ENCODE results near the gene GAS2L1.

Gene GAS2L1

GRCh38 chr22:29310065-29310862, 3.8 kb downstream of the GAS2L1 start:
- FAIRE-seq, result no peak

DNA sequence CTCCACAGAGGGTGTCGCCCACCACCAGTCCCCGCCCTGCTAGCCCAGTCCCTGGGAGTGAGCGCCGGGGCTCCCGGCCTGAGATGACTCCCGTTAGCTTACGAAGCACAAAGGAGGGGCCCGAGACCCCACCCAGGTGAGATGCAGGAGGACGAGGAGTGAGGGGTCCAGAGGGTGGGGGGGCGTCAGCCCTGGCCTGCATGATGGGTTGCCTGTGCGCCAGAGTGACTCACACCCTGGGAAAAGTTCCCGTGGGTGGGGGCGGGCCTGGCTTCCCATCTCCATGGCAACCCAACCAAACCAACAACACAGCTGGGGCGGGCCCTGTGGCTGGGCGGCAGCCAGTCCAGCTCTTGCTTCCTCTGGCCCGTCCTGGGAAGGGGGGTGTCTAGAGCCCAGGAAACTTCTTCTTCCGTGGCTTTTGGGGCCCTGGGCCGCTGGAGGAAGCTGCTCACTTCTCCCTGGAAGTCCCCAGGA, 4.5 kb downstream of the GAS2L1 start:
- no peak for FAIRE-seq

- no peak for FAIRE-seq
Measured at GRCh38 chr22:29311464-29312217, 5.2 kb downstream of the GAS2L1 start.

DNA sequence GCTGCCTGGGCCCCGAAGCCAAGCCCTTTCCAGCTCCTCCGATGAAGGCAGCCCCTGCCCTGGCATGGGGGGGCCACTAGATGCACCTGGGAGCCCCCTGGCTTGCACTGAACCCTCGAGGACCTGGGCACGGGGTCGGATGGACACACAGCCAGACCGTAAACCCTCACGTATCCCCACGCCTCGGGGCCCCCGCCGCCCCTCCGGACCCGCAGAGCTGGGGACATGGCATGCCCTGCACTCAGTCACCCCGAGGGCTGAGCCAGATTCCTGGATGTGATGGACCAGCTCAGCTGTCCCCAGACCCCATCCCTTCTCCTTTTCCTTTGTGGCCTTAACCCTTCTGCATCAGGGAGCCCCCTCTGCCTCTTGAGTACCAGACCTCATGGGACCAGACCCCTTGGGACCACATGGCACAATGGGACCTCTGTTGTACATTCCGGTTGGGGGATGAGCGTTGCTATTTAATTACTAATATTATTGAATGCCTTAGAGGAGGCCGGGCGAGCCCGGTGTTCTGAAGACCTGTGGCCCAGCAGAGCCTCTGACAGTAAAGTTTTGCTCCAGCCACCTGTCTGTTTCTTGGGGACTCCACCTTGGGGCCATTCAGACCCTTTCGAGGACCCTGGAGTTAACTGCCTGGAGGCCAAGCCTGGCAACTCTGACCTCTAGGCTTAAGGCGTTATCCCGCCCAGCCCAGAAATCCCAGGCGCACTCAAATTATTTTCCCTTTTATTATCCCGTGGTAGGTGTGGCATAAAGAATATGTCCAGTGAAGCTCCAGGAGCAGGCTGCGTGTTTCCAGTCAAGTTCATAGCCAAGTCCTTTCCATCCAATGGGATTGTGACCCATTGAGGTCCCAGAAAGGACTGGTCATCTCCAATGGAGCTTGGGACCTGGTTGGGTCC, 6.0 kb downstream of the GAS2L1 start:
- FAIRE-seq, result no peak

- FAIRE-seq, result no peak
Measured at GRCh38 chr22:29313126-29313575, 6.7 kb downstream of the GAS2L1 start.

- no peak for FAIRE-seq
Measured at GRCh38 chr22:29313576-29314466, 7.4 kb downstream of the GAS2L1 start.

DNA sequence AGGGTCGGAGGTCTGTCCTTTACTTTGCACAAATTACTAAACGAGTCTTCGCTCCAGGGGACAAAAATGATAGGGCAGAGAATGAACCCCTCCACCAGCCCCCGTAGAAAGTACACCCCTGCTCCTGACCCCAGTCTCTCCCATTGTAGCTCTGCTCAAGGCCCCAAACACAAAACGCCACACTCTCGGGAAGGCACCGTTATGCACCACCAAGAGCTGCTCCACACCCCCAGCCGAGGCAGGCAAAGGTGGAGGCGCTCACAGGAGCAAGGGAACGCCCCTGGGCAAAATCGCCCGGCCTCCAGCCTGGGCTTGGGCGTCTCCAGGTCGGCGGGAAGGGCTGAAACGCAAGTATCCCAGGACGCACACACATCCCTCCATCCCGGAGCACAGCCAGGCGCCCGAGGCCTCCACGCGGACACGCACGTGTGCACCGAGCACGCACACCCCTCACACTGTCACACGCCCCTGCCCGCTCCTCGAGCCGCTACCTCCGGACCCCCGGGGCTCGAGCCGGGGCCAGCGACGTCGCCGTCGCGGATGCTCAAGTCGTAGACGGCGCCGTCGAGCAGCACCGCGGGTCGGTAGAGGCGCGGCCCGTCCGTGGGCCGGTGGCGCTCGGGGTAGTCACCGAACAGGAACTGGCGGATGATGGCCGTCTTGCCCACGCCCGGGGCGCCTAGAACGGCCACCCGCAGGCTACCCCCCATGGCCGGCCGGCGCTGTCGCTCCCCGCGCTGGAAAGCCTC, 8.3 kb downstream of the GAS2L1 start:
- no peak for FAIRE-seq

DNA sequence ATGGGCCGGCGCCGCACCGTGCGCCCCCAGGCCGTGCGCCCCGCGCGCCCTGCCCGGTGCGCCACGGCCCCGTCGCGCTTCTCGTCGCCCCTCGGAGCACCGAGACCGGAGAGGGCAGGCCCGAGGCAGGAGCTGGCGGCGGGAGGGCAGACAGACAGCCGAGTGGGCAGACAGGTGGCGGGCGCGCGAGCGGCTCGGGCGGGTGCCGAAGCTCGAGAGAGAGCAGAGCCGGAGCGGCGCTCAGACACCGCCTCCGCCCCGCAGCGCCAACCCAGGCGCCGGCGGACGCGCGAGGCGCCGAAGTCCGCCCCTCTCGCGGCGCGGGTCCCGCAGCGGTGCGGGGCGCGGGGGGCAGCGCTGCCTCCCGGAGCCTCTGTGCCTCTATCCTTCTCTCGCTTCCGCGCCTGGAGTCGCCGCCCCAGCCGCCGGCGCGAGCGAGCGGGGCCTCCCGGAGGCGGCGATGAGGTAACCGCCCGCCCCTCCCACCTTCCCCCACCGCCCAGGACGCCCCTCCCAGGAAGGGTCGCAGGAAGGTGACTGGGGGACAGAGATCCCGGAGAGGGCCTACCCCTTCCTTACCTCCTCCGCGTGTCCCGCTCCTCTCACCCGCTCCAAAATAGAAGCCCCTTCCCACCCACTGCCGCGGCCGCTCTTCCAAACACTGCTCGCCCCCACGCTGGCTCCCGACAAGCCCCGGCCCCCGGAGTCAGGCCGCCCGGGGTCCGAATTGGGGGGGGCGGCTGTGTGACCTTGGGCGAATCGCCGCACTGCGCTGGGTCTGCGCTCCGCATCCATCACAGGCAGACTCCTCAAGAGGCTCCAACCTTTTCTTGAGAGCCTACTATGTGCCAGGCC, 9.1 kb downstream of the GAS2L1 start, which contains the start of gene RASL10A:
Gene RASL10A (minus strand): TSS at position 412 of the 855 bp plus-strand sequence. CDS start 451 bp downstream, outside the sequence.
- FAIRE-seq, result no peak

- no peak for FAIRE-seq
Measured at GRCh38 chr22:29316141-29316828, 9.8 kb downstream of the GAS2L1 start.

GRCh38 chr22:29317827-29318454, 11.5 kb downstream of the GAS2L1 start:
- no peak for FAIRE-seq

GRCh38 chr22:29319072-29319471, 12.6 kb downstream of the GAS2L1 start:
- FAIRE-seq, result no peak

DNA sequence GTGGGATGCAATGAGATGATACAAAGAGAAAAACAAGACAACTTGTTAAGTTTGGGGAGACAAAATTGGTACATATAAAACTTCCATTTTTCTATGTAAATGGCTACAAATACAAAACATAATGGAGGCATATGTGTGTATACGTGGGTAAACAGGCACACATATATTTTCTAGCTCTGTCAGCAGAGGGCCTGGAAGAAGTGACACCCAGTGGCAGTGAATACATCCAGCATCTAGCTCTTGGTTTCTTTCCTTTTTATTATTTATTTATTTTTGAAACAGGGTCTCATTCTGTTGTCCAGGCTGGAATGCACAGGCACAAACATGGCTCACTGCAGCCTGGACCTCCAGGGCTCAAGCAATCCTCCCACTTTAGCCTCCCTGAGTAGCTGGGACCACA, 14.1 kb downstream of the GAS2L1 start:
- FAIRE-seq, result peak; percentile 71

DNA sequence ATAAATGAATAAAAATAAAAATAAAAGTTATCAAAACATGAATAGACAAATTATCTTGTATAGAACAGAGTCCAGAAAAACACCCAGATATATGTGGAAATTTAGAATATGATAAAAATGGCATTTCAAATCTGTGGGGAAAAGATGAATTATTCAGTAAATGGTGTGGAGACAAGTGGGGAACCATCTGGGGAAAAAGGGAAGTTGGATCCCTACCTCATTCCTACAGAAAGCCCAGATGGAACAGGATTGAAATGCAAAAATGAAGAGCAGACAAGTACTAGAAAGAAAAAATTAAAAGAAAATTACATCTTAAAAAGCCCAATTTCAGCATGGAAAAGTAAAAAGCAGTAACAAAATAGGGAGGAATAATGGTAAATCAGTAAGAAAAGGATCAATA, 17.2 kb downstream of the GAS2L1 start:
- FAIRE-seq, result no peak

GRCh38 chr22:29325356-29325755, 18.9 kb downstream of the GAS2L1 start:
- no peak for FAIRE-seq

GRCh38 chr22:29325785-29326315, 19.4 kb downstream of the GAS2L1 start:
- no peak for FAIRE-seq

GRCh38 chr22:29326481-29326880, 20.0 kb downstream of the GAS2L1 start:
- no peak for FAIRE-seq

DNA sequence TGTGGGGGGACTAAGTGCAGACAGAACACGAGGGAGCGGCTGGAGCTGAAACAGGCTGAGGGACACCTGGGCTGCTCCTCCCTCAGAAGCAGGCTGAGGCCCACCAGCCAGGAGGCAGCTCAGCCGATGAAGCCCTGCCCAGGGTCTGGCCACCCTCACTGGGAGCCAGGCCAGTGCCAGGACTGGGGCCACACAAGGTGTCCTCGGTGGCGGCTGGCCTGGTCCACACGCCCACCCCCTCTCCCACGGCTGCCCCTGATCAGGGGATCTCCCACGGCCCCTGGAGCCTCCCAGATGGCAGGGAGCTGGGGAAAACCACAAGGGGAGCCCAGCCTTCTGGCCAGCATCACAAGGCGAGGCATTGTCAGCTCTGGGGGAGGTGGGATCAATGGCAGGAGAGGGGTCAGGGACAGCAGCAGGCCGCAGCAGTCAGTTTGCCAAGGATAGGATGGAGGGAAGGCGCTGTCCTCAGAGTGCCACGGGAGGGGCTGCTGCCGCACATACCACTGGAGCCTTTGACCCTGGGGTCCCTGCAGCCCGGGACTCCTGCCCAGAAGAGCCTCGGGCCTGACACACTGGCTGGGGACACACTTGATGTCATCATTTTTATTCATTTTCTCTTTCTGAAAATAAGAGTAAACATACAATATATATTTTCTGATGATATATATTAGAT, 20.8 kb downstream of the GAS2L1 start:
- FAIRE-seq, result no peak

- FAIRE-seq, result no peak
Measured at GRCh38 chr22:29328055-29328454, 21.6 kb downstream of the GAS2L1 start.
